GM12872 (cell line): ENCODE measurements around the gene SH3PXD2A.

Experiments used
- CTCF ChIP-seq: IDR thresholded peaks from 3 replicates; pipeline ENCODE4 v1.5.1; 2011; ENCODE audit warnings: low read depth, mild to moderate bottlenecking, low read length, moderate library complexity; ENCODE audit not compliant: insufficient read depth

The SH3PXD2A gene

DNA sequence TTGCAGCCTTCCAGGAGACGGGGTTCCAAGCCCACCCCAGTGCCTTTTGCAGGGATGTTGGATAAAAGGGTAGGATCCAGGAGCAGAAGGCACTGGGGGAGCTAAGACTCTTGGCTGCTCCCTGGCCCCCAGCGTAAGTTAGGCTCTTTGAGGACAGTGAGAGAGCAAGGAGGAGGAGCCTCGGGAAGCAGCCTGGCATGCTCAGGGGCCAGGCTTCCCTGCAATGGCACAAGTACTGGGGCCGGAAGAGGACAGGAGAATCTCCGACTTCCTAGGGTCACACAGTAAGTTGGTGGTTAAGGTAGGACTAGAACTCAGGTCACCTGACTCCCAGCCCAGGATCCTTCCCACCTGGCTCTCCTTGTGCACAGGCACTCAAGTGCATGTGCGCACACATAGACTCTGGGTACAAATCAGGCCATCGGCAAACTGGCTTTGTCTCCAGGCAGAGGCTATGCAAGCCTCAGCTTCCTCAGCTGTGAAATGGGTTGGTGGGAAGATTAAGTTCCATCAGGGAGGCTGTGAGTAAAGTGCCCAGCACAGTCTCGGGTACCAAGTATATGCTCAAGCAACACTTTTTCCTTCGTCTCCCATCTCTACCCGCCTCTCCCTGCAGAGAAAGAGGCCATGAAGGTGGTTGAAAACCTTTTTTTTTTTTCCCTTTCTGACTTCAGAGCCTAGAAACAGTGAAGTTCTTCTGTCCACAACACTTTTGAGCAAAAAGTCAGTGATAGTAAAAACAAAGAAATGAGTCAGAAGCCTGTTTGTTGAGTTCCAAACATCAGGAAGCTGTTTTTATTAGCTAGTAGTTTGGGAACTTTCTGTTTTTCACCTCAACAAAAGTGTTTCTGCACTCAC lies 282.8 kb downstream of the SH3PXD2A start:
- TF ChIP-seq CTCF: no peak

GRCh38 chr10:103571656-103571975 lies 283.8 kb downstream of the SH3PXD2A start:
- TF ChIP-seq CTCF: no peak

- no peak for TF ChIP-seq CTCF
These were observed 284.3 kb downstream of the SH3PXD2A start for GRCh38 chr10:103570844-103571655.

DNA sequence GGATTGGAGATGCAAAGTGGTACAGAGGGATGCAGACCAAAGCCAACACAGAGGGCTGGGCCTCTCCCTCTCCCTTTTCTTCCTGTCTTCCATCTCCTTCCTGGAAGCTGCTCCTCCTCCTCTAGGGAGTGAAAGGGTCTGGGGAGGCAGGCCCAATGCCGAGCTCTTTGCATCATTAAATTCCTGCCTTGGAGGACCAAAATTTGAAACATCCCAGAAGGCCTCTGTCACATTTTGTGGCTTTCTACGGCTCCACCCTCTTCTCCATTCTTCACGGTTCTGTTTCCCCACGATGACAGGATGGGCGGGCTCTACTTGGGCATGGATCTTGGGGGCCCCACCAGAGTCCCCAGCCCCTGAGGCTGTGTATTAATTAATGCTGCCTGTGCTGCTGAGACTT lies 285.5 kb downstream of the SH3PXD2A start:
- TF ChIP-seq CTCF: no peak

DNA sequence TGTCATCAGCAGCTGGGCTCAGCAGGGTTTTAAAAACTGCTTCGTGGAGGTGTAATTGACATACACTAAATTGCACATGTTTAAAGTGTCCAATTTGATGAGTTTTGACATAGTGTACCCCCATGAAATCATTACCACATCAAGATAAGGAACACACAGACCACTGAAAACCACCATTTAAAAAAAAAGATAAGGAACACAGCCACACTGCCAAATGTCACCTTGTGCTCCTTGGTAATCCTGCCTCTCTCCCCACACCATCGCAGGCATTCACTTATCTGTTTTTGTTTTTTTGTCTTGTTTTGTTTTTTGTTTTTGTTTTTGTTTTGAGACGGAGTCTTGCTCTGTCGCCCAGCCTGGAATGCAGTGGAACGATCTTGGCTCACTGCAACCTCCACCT lies 286.9 kb downstream of the SH3PXD2A start:
- TF ChIP-seq CTCF: no peak

DNA sequence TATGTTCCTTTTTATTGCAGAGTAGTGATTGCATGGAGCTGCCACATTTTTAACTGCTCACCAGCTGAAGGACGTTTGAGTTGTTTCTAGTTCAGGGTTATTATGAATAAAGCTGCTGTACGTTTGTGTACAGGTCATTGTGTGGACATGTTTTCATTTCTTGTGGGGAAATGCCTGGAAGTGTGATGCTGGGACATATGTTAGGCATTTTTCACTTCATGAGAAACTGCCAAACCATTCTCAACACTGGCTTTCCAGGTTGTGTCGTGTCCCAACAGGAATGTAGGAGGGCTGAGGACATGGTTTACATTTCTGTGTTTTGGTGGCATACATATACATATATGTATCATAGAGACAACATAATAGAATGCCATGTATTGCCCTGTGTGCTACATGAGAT lies 288.8 kb downstream of the SH3PXD2A start:
- no peak for TF ChIP-seq CTCF

GRCh38 chr10:103564776-103565520 lies 290.4 kb downstream of the SH3PXD2A start:
- peak; percentile 83 for TF ChIP-seq CTCF
